DMS53 treated with DMSO at 0.1 percent for 48 hours (cell line): ENCODE results near the gene CCDC192.
"Not testable (repeated sequence)": the region's sequence is repeated elsewhere in the genome, so short reads cannot be mapped to it uniquely, and the experiment has no call there.

Experiments used
- DNase-seq: peaks from one replicate; lab custom pipeline; 2025; ENCODE audit not compliant: unreplicated experiment; lab: John Stamatoyannopoulos, UW

CCDC192 gene

GRCh38 chr5:127697894-127698600, 5.1 kb upstream of the CCDC192 start:
- peak; percentile 91 for DNase-seq

GRCh38 chr5:127699416-127699815, 3.8 kb upstream of the CCDC192 start:
- DNase-seq = no peak

- no peak for DNase-seq
Observed at GRCh38 chr5:127700237-127700766, 2.9 kb upstream of the CCDC192 start.

GRCh38 chr5:127702434-127702833, 757 bp upstream of the CCDC192 start:
- DNase-seq = no peak

- DNase-seq = peak; percentile 64
Observed at GRCh38 chr5:127705120-127705892, 2.1 kb downstream of the CCDC192 start.

DNA sequence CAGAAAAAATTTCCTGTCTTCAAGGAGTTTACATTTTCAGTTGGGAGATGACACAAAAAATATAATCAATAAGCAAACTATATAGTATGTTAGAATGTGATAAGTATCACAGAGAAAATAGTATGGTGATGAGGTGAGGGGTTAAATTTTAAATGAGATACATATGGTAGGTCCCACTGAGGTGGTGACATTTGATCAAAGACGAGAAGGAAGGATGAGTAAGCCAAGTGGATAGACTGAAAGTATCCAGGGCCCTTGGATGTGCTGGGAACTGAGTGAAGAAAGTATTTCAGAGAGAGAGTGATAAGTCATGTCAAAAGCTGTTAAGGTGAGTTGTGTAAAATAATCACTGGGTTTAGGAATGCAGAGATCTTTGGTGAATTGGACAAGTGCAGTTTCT, 3.5 kb downstream of the CCDC192 start:
- DNase-seq = no peak

- no peak for DNase-seq
Observed at GRCh38 chr5:127707209-127707608, 4.0 kb downstream of the CCDC192 start.

DNA sequence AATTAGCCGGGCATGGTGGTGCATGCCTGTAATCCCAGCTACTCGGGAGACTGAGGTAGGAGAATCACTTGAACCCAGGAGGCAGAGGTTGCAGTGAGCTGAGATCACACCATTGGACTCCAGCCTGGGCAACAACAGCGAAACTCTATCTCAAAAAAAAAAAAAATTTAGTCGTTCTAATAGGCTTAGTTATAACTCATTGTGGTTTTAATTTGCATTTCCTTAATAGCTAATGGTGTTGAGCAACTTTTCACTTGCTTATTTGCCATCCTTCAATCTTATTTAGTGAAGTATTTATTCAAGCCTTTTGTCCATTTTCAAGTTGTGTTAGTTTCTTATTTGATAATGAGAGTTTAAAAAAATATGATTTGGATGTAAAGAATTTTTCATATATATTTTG, 9.9 kb downstream of the CCDC192 start:
- DNase-seq = not testable (repeated sequence)

GRCh38 chr5:127718181-127718580, 15.0 kb downstream of the CCDC192 start:
- no peak for DNase-seq

GRCh38 chr5:127723571-127723970, 20.4 kb downstream of the CCDC192 start:
- no peak for DNase-seq

DNA sequence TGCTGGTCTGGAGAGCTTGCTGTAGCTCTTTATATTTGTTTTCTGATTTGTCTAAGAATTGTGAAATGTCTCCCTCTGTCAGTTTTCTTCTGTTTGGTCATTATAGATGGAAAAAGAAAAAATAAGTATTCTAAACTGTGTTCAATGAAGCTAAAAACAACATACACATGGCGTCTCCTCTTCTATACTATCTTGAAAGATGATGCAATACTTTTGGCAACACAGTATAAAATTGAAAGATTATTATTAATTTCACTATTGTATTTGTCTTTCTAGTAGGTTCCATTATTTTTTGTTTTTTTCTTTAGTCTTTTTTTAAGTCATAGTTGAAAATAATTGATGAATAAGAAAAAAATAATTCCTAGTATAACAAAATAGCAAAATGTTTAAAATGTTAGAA, 22.5 kb downstream of the CCDC192 start:
- DNase-seq = no peak

DNA sequence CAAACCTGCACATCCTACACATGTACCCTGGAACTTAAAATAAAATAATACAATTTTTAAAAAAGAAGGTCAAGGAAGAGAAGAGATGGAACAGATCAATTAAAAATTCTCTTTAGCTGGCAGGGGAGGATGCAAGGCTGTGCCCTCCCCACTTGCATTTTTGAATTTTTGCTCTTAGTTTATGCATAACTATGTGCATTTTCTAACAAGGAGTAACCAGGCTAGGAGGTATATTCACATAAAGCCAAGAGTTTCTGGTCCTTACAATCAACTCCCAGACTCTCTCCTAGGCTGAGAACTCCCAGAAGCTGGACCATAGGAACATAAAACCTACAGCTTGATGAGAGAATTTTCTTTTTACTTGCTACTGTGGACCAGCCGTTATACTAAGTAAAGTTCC, 29.8 kb downstream of the CCDC192 start:
- DNase-seq = no peak

GRCh38 chr5:127739348-127739747, 36.2 kb downstream of the CCDC192 start:
- not testable (repeated sequence) for DNase-seq

- no peak for DNase-seq
Observed at GRCh38 chr5:127739807-127740384, 36.7 kb downstream of the CCDC192 start.

- DNase-seq = no peak
Observed at GRCh38 chr5:127741412-127741811, 38.2 kb downstream of the CCDC192 start.

DNA sequence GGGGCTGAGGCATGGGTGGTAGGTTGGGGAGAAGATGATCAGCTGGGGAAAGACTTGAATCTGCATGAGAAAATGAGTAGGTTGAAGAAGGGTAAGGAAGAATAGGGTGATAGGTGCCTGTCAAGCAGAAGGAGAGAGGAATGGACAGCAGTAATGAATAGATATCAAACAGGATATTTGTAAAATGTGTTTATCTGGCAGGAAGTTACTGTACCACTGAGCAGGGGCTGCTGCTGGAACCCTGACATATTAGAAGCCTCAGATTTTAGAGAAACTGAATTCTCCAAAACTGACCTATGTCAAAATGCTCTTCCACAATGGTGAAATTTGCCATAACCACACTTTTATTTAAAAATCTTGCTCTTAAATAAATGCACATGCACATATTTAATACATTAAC, 41.0 kb downstream of the CCDC192 start:
- DNase-seq = no peak

- DNase-seq = peak; percentile 43
Observed at GRCh38 chr5:127746756-127747155, 43.6 kb downstream of the CCDC192 start.

GRCh38 chr5:127752503-127753265, 49.5 kb downstream of the CCDC192 start:
- DNase-seq = peak; percentile 38

- DNase-seq = peak; percentile 29
Observed at GRCh38 chr5:127754259-127754658, 51.1 kb downstream of the CCDC192 start.

GRCh38 chr5:127754706-127755105, 51.5 kb downstream of the CCDC192 start:
- DNase-seq = peak; percentile 21

DNA sequence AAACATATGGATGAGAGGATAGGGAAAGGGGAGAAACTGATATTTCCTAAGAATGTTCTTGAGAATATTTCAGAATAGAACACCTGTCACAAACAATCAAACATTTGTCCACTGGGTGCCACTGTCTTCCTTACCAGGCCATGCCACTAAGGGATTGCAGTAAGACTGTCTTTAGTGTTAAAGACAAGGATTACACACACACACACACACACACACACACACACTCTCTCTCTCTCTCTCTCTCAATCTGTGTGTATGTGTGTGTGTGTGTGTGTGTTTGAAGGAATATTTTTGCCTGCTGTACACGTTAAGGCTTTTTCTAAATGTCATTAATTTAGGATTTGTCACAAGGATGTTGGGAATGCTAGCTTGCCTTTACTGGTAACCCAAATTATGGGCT, 54.4 kb downstream of the CCDC192 start:
- DNase-seq = peak; percentile 58
